Measurements from ENCODE around the gene IKBKE. TPM values are rescaled to one million over a fixed set of nuclear protein-coding genes. Genes with fewer than 3 reads are reported as not detected.

The IKBKE gene
- total and polyA plus RNA-seq, 10 of the 15 experiments (the other 5 are each of a cell fraction or from before 2014, with no cell fraction given) = 12.8 to 35.1 (median 23.1) TPM

- no peaks in the 10 kb centered on the region for H3K9me3 ChIP-seq (replicated peaks; ENCODE audit: control insufficient read depth, insufficient read depth, low read length)
- no peak overlapping the region for H3K4me3 ChIP-seq
- H3K79me2 ChIP-seq (ENCODE audit: control insufficient read depth, insufficient read depth, low read length) = no peaks in the 10 kb centered on the region
- SMC1A ChIA-PET (ENCODE audit: uncharacterized antibody, unreplicated experiment) = interaction anchor here (0.7 to 1.5 kb wide), 3 partner anchors 14 to 22 kb away, joined by 3 to 4 read pairs (median 3); no protein-coding TSS in a partner anchor
- H3K27ac ChIP-seq (ENCODE audit: control insufficient read depth, insufficient read depth) = no peak overlapping the region
- intact Hi-C loops (cut with micrococcal nuclease; ENCODE audit: unreplicated experiment) = no loop called here
- H3K27me3 ChIP-seq (replicated peaks in 1 of 2; ENCODE audit: control insufficient read depth in 2 of 2, insufficient read depth in 2 of 2, low read length in 1 of 2) = no peaks in the 10 kb centered on the region
- no peak for DNase-seq (ENCODE audit: low read depth, low spot score)
- peaks cover 11% of the 10 kb centered on the region; the same call in 1 of the 2 replicates for H3K4me1 ChIP-seq (ENCODE audit: control insufficient read depth, insufficient read depth, low read length)
- no peak overlapping the region for H2AFZ ChIP-seq (ENCODE audit: control insufficient read depth, low read depth, low read length)
- in situ Hi-C loops (cut with MboI) = no loop called here
- 71% methylated on average over 14 of the region's 14 CpGs for WGBS (ENCODE audit: insufficient coverage, insufficient replicate concordance, low lambda C conversion rate, missing lambda C conversion rate)
- no peak overlapping the region for H3K9ac ChIP-seq (ENCODE audit: control insufficient read depth, insufficient read depth, low read length)
- CTCF ChIA-PET = interaction anchor here (2.1 kb wide), 1 partner anchor 34 kb away, joined by 11 read pairs; no protein-coding TSS in a partner anchor
- ATAC-seq = no peak
- no peak for FAIRE-seq
- BruUV-seq (replicated peaks) = no TSS peak
- no peak overlapping the region for H3K4me2 ChIP-seq (ENCODE audit: control insufficient read depth, insufficient read depth)
- RAD21 ChIA-PET (ENCODE audit: unreplicated experiment) = interaction anchor here (0.5 to 0.9 kb wide), 2 partner anchors 8 to 72 kb away, joined by 3 read pairs; no protein-coding TSS in a partner anchor
- POLR2A ChIA-PET = interaction anchor here (0.5 to 1.4 kb wide), 2 partner anchors 16 to 1433 kb away, joined by 3 to 5 read pairs; no protein-coding TSS in a partner anchor
- no peaks in the 10 kb centered on the region for H4K20me1 ChIP-seq (ENCODE audit: control insufficient read depth, insufficient read depth)
- no peaks in the 10 kb centered on the region for H3K36me3 ChIP-seq (ENCODE audit: control insufficient read depth in 2 of 2, insufficient read depth in 2 of 2, low read length in 1 of 2)
- TF ChIP-seq POLR2AphosphoS2 (IDR thresholded peaks at IDR 0.05; ENCODE audit: low read depth, low read length) (no peak), HSF1 (IDR thresholded peaks at IDR 0.05; ENCODE audit: low read depth, low read length) (no peak), ZNF622 (IDR thresholded peaks at IDR 0.05) (no peak), CBFB (IDR thresholded peaks at IDR 0.05; ENCODE audit: low read depth) (no peak), SUPT20H (IDR thresholded peaks at IDR 0.05; ENCODE audit: borderline replicate concordance, control insufficient read depth, low read depth, low read length) (no peak), MLLT1 (IDR thresholded peaks at IDR 0.05) (no peak), RFX5 (IDR thresholded peaks at IDR 0.05; ENCODE audit: low read depth, low read length) (no peak), TAF1 (IDR thresholded peaks at IDR 0.05; ENCODE audit: borderline replicate concordance, low read depth, low read length) (no peak), CHD2 (IDR thresholded peaks at IDR 0.05; ENCODE audit: borderline replicate concordance, low read depth, low read length) (no peak), ZNF217 (IDR thresholded peaks at IDR 0.05) (no peak), NKRF (conservative IDR thresholded peaks at IDR 0.05) (no peak), GABPA (IDR thresholded peaks at IDR 0.05; ENCODE audit: low read depth) (no peak)
Measured at GRCh38 chr1:206511362-206512057, 41.2 kb downstream of the IKBKE start.

Measured in GM12878 (cell line).